Measurements from ENCODE around the gene PLA2G4E. TPM values are rescaled to one million over a fixed set of nuclear protein-coding genes. Genes with fewer than 3 reads are reported as not detected.

The PLA2G4E gene
- total and polyA plus RNA-seq, 2 of the 13 experiments (the other 11 are each of a cell fraction or from before 2014, with no cell fraction given) = not detected

- TF ChIP-seq ZNF777 (CRISPR knock-in tag; IDR thresholded peaks at IDR 0.05) = no peak
- no peak for TF ChIP-seq ZNF282 (IDR thresholded peaks at IDR 0.05; ENCODE audit: partially characterized antibody)
- TF ChIP-seq CCDC6 (CRISPR knock-in tag; IDR thresholded peaks at IDR 0.05) = no peak
- no peak for TF ChIP-seq BRD4 (CRISPR knock-in tag; IDR thresholded peaks at IDR 0.05)
- no peak for TF ChIP-seq DZIP1 (CRISPR knock-in tag; IDR thresholded peaks at IDR 0.05)
- TF ChIP-seq ZNF652 (CRISPR knock-in tag; IDR thresholded peaks at IDR 0.05; ENCODE audit: borderline replicate concordance, low read depth) = no peak
- no peak for TF ChIP-seq TRIM24 (CRISPR knock-in tag; IDR thresholded peaks at IDR 0.05)
- TF ChIP-seq JUND (CRISPR knock-in tag; IDR thresholded peaks at IDR 0.05) = no peak
- no peak for TF ChIP-seq STAG1 (CRISPR knock-in tag; IDR thresholded peaks at IDR 0.05)
- no peak for TF ChIP-seq ZNF660 (CRISPR knock-in tag; IDR thresholded peaks at IDR 0.05; ENCODE audit: borderline replicate concordance, low read depth)
- TF ChIP-seq ASH2L (IDR thresholded peaks at IDR 0.05; ENCODE audit: insufficient read length, low read depth, low read length) = no peak
- TF ChIP-seq ZNF367 (CRISPR knock-in tag; IDR thresholded peaks at IDR 0.05; ENCODE audit: borderline replicate concordance) = no peak
- TF ChIP-seq TEAD2 (CRISPR knock-in tag; IDR thresholded peaks at IDR 0.05) = no peak
- TF ChIP-seq ZKSCAN1 (IDR thresholded peaks at IDR 0.05; ENCODE audit: low read length) = no peak
- no peak for TF ChIP-seq ZNF780A (CRISPR knock-in tag; IDR thresholded peaks at IDR 0.05)
- TF ChIP-seq ZNF382 (CRISPR knock-in tag; IDR thresholded peaks at IDR 0.05; ENCODE audit: borderline replicate concordance) = no peak
- TF ChIP-seq HNRNPLL (IDR thresholded peaks at IDR 0.05; ENCODE audit: low read depth, low read length, poor library complexity, severe bottlenecking) = no peak
- no peak overlapping the region for H3K4me3 ChIP-seq (replicated peaks in 1 of 3; ENCODE audit: insufficient read depth in 1 of 3, low read depth in 2 of 3, low read length in 3 of 3)
- ATAC-seq = no peak
- ChIA-PET POLR2A (no interaction called here), CTCF (ENCODE audit: low intra/inter-chr PET ratio, low total read pairs) (no interaction called here)
- no peaks in the 10 kb centered on the region for H4K20me1 ChIP-seq (ENCODE audit: insufficient read depth, low read length)
- H3K27ac ChIP-seq (ENCODE audit: extremely low read length, insufficient read depth, low read length) = no peak overlapping the region
- intact Hi-C loops (cut with micrococcal nuclease; ENCODE audit: unreplicated experiment) (no loop called here), in situ Hi-C loops (cut with HindIII; ENCODE audit: extremely low pct_ligation_motif_present, low pct_unique_long_range_greater_than_20kb) (no loop called here)
- no peaks in the 10 kb centered on the region for H3K9me3 ChIP-seq (ENCODE audit: low read length)
- H2AFZ ChIP-seq (ENCODE audit: low read length) = no peak overlapping the region
- H3K36me3 ChIP-seq (replicated peaks in 1 of 2; ENCODE audit: control insufficient read depth in 1 of 2, insufficient read depth in 2 of 2, low read length in 2 of 2) = peaks cover 2 to 6% of the 10 kb centered on the region in 2 experiments; a peak in 2 of 5 replicates
- no peak overlapping the region for H3K4me2 ChIP-seq (ENCODE audit: low read depth, low read length)
- no peaks in the 10 kb centered on the region for H3K27me3 ChIP-seq (ENCODE audit: control insufficient read depth in 1 of 2, insufficient read depth in 2 of 2, low read length in 2 of 2)
- H3K79me2 ChIP-seq (ENCODE audit: insufficient read depth, low read length) = no peaks in the 10 kb centered on the region
- FAIRE-seq = no peak
- BruUV-seq (replicated peaks) = no TSS peak
- peaks cover 16% of the 10 kb centered on the region for H3K4me1 ChIP-seq (ENCODE audit: insufficient read depth, low read length)
- no peak overlapping the region for H3K9ac ChIP-seq (ENCODE audit: insufficient read depth, low read depth, low read length)
- no peak for DNase-seq (ENCODE audit: low spot score)
- 91% methylated on average over 17 of the region's 22 CpGs for WGBS (ENCODE audit: low lambda C conversion rate)
Observed at GRCh38 chr15:41941644-41942415, 79.0 kb downstream of the PLA2G4E start.

All from HepG2 (cell line).